RWPE2 (cell line): Measurements from ENCODE around the gene FLCN.

Experiments
- ATAC-seq: fragments of 200-7000 bp; cut with Tn5 transposase; 3 replicates; pipeline ENCODE4 v1.9.1; 2021; ENCODE audit warnings: low read depth
- DNase-seq: peaks from one replicate; pipeline ENCODE4 v3.0.0-alpha.2; 2020; ENCODE audit warnings: low spot score
- H3K27ac ChIP-seq: fragments of 450-650 bp; 2 replicates; pipeline ENCODE4 v1.5.1; 2017; ENCODE audit warnings: mild to moderate bottlenecking; ENCODE audit not compliant: poor library complexity, severe bottlenecking
- H3K27me3 ChIP-seq: fragments of 250-450 bp; sonication (Bioruptor Pico); 2 replicates; pipeline ENCODE4 v1.5.1; 2021; ENCODE audit warnings: mild to moderate bottlenecking, moderate library complexity; ENCODE audit not compliant: insufficient read depth, poor library complexity, severe bottlenecking
- H3K36me3 ChIP-seq: fragments of 250-450 bp; sonication (Bioruptor Pico); 2 replicates; pipeline ENCODE4 v1.5.1; 2020; ENCODE audit warnings: low read depth, mild to moderate bottlenecking, moderate library complexity
- H3K4me1 ChIP-seq: fragments of 250-450 bp; sonication (Bioruptor Pico); 2 replicates; pipeline ENCODE4 v1.5.1; 2021; ENCODE audit warnings: mild to moderate bottlenecking, moderate library complexity; ENCODE audit not compliant: insufficient read depth, poor library complexity, severe bottlenecking
- H3K4me3 ChIP-seq: fragments of 250-450 bp; sonication (Bioruptor Pico); 2 replicates; pipeline ENCODE4 v1.5.1; 2021; ENCODE audit warnings: mild to moderate bottlenecking, moderate library complexity; ENCODE audit not compliant: severe bottlenecking
- H3K9me3 ChIP-seq: fragments of 250-450 bp; sonication (Bioruptor Pico); 2 replicates; pipeline ENCODE4 v1.5.1; 2021; ENCODE audit warnings: mild to moderate bottlenecking, moderate library complexity; ENCODE audit not compliant: severe bottlenecking
- CTCF ChIP-seq: fragments of 450-650 bp; IDR thresholded peaks from one replicate; pipeline ENCODE4 v1.5.1; 2017; ENCODE audit warnings: mild to moderate bottlenecking, moderate library complexity; ENCODE audit not compliant: poor library complexity, severe bottlenecking

Gene FLCN

DNA sequence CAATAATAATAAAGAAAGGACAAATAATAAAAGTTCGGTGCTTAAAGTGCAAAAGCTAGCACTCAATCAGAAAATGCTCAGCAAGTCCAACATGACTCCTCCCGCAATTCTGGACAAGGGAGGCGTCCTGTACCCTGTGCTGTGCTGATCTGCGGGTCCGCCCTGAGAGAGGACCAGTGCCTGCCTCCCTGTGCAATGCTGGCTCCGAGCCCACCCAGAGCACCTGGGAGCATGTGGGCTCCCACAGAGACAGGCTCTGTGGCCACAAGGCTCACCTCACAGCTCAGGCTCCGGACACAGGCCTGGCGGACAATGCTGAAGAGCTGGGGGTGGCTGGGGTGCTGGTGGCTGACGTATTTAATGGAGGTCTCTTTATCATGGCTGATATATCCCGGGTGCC is 11.1 kb downstream of the FLCN start:
- DNase-seq (no peak), ATAC-seq (no peak)
- no peaks in the 10 kb centered on the region for H3K9me3 ChIP-seq
- H3K36me3 ChIP-seq = peaks cover 69% of the 10 kb centered on the region
- H3K27me3 ChIP-seq = no peaks in the 10 kb centered on the region
- TF ChIP-seq CTCF = no peak
- no peak overlapping the region for H3K4me3 ChIP-seq
- no peaks in the 10 kb centered on the region for H3K4me1 ChIP-seq
- H3K27ac ChIP-seq = no peak overlapping the region

DNA sequence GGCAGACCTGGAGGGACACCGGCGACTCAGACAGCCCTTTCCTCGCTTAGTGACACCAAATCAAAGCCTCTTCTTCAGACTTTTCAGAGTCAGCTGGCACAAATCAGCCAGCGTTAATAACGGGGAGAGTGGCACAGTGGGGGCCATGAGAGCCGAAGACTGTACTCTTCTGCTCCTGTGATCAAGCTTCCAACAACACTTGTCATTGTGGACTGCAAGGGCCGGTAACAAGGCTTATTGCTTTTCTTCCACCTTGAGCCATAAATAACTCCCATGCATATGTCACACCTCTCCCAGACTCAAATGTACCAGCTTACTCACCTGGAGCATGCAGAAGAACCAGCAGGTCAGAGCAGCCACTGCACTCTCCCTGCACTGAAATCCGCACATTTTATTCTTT is 12.8 kb downstream of the FLCN start:
- Histone ChIP-seq H3K36me3 (peaks cover 58% of the 10 kb centered on the region), H3K4me1 (no peaks in the 10 kb centered on the region), H3K27me3 (no peaks in the 10 kb centered on the region), H3K27ac (no peak overlapping the region), H3K4me3 (no peak overlapping the region), H3K9me3 (no peaks in the 10 kb centered on the region)
- no peak for TF ChIP-seq CTCF
- DNase-seq = no peak
- no peak for ATAC-seq

DNA sequence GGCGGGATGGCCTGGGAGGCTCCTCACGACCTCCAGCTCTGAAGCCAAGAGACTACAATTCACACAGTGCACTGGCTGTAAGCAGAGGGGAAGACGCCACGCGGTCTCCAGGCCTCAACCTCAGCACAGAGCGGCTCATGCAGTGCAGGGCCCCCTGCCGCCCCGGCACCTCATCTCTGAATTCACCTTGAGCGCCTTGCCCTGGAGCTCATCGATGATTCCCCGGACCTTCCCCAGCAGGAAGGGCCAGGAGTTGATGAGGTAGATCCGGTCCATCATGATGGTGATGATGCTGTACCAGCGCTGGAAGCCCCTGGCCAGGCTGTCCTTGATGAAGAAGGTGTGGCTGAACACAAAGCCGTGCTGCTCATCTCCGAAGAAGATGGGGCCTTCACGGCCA is 13.2 kb downstream of the FLCN start:
- H3K27me3 ChIP-seq = no peaks in the 10 kb centered on the region
- ATAC-seq (no peak), DNase-seq (no peak)
- H3K36me3 ChIP-seq = peaks cover 56% of the 10 kb centered on the region
- H3K9me3 ChIP-seq = no peaks in the 10 kb centered on the region
- no peak for TF ChIP-seq CTCF
- no peaks in the 10 kb centered on the region for H3K4me1 ChIP-seq
- H3K27ac ChIP-seq = no peak overlapping the region
- H3K4me3 ChIP-seq = no peak overlapping the region

- no peak overlapping the region for H3K27ac ChIP-seq
- H3K36me3 ChIP-seq = peaks cover 61% of the 10 kb centered on the region
- TF ChIP-seq CTCF = no peak
- no peaks in the 10 kb centered on the region for H3K9me3 ChIP-seq
- H3K27me3 ChIP-seq = no peaks in the 10 kb centered on the region
- DNase-seq (no peak), ATAC-seq (no peak)
- no peak overlapping the region for H3K4me3 ChIP-seq
- H3K4me1 ChIP-seq = no peaks in the 10 kb centered on the region
These were observed 15.6 kb downstream of the FLCN start for GRCh38 chr17:17221329-17221728.

- Histone ChIP-seq H3K27me3 (no peaks in the 10 kb centered on the region), H3K4me1 (no peaks in the 10 kb centered on the region), H3K4me3 (no peak overlapping the region), H3K9me3 (no peaks in the 10 kb centered on the region), H3K36me3 (peaks cover 58% of the 10 kb centered on the region), H3K27ac (no peak overlapping the region)
- ATAC-seq (no peak), DNase-seq (no peak)
- TF ChIP-seq CTCF = no peak
These were observed 16.4 kb downstream of the FLCN start for GRCh38 chr17:17220529-17220928.
